DOHH2 (cell line): Measurements from ENCODE around the gene RANGAP1.

ENCODE experiments used
- H3F3A ChIP-seq: fragments of 200-600 bp; sonication (generic), shearing (Covaris generic); 2 replicates; pipeline ENCODE4 v1.6.0; 2016; ENCODE audit warnings: antibody characterized with exemption, mild to moderate bottlenecking; ENCODE audit not compliant: control insufficient read depth, insufficient read depth
- H3K27ac ChIP-seq: fragments of 200-600 bp; sonication (generic); 2 replicates; pipeline ENCODE4 v1.5.1; 2014; ENCODE audit warnings: low read depth, mild to moderate bottlenecking, low read length, moderate library complexity
- H3K27me3 ChIP-seq: fragments of 200-600 bp; sonication (generic); 2 replicates; pipeline ENCODE4 v1.6.1; 2014; ENCODE audit warnings: mild to moderate bottlenecking, low read length, mixed read lengths; ENCODE audit not compliant: control insufficient read depth
- H3K36me3 ChIP-seq: fragments of 200-600 bp; sonication (generic); 2 replicates; pipeline ENCODE4 v1.6.1; 2014; ENCODE audit warnings: mild to moderate bottlenecking, low read length, moderate library complexity, mixed read lengths; ENCODE audit not compliant: control insufficient read depth
- H3K4me1 ChIP-seq: fragments of 200-600 bp; sonication (generic); 2 replicates; pipeline ENCODE4 v1.6.1; 2014; ENCODE audit warnings: mild to moderate bottlenecking, low read length, mixed read lengths; ENCODE audit not compliant: control insufficient read depth
- H3K4me2 ChIP-seq: fragments of 200-600 bp; sonication (generic); 2 replicates; pipeline ENCODE4 v1.6.0; 2014; ENCODE audit warnings: mild to moderate bottlenecking, low read length, moderate library complexity
- H3K4me3 ChIP-seq: fragments of 200-600 bp; sonication (generic); 2 replicates; pipeline ENCODE4 v1.5.1; 2014; ENCODE audit warnings: mild to moderate bottlenecking, low read length, mixed read lengths
- H3K79me2 ChIP-seq: fragments of 200-600 bp; sonication (generic); 2 replicates; pipeline ENCODE4 v1.6.1; 2014; ENCODE audit warnings: mild to moderate bottlenecking, low read length, mixed read lengths; ENCODE audit not compliant: control insufficient read depth
- H3K9me2 ChIP-seq: fragments of 200-600 bp; sonication (generic); replicated peaks from 2 replicates; pipeline ENCODE4 v1.6.1; 2014; ENCODE audit warnings: mild to moderate bottlenecking, low read length, mixed read lengths; ENCODE audit not compliant: control insufficient read depth
- H3K9me3 ChIP-seq: fragments of 200-600 bp; sonication (generic); 2 replicates; pipeline ENCODE4 v1.6.1; 2014; ENCODE audit warnings: antibody characterized with exemption, low read length, mixed read lengths; ENCODE audit not compliant: control insufficient read depth, insufficient read depth
- H4K20me1 ChIP-seq: fragments of 200-600 bp; sonication (generic); 2 replicates; pipeline ENCODE4 v1.6.0; 2014; ENCODE audit warnings: low read depth, mild to moderate bottlenecking, antibody characterized with exemption, low read length, moderate library complexity; ENCODE audit not compliant: control insufficient read depth, insufficient read depth
- CTCF ChIP-seq: fragments of 200-600 bp; sonication (generic); IDR thresholded peaks from one replicate; pipeline ENCODE4 v1.5.1; 2014; ENCODE audit warnings: antibody characterized with exemption, mild to moderate bottlenecking, low read depth, low read length; ENCODE audit not compliant: poor library complexity, severe bottlenecking
- EZH2phosphoT487 ChIP-seq: fragments of 200-600 bp; sonication (generic); IDR thresholded peaks from 2 replicates; pipeline ENCODE4 v1.6.1; 2017; ENCODE audit warnings: borderline replicate concordance, mild to moderate bottlenecking, antibody characterized with exemption, low read length, moderate library complexity, mixed read lengths

The RANGAP1 gene

GRCh38 chr22:41215409-41215808 is 70.6 kb downstream of the RANGAP1 start:
- Histone ChIP-seq H3K36me3 (peaks cover 87% of the 10 kb centered on the region), H3K79me2 (peaks cover 9% of the 10 kb centered on the region; the same call in 1 of the 2 replicates), H3K9me2 (no peaks in the 10 kb centered on the region), H3K4me1 (peaks cover 21% of the 10 kb centered on the region), H3K27me3 (no peaks in the 10 kb centered on the region), H3K9me3 (no peaks in the 10 kb centered on the region), H3K27ac (no peak overlapping the region), H4K20me1 (no peaks in the 10 kb centered on the region), H3K4me2 (no peak overlapping the region), H3F3A (no peaks in the 10 kb centered on the region), H3K4me3 (no peak overlapping the region)
- TF ChIP-seq EZH2phosphoT487 (no peak), CTCF (no peak)

GRCh38 chr22:41206719-41207118 is 79.3 kb downstream of the RANGAP1 start:
- H3K4me1 ChIP-seq: peaks cover 37% of the 10 kb centered on the region
- H3K36me3 ChIP-seq: peaks cover 39% of the 10 kb centered on the region
- peak overlapping the region; percentile 92 for H3K4me2 ChIP-seq
- H3F3A ChIP-seq: peaks cover 18% of the 10 kb centered on the region
- H4K20me1 ChIP-seq: no peaks in the 10 kb centered on the region
- no peaks in the 10 kb centered on the region for H3K9me2 ChIP-seq
- peak overlapping the region; percentile 95 for H3K27ac ChIP-seq
- peaks cover 49% of the 10 kb centered on the region for H3K79me2 ChIP-seq
- peak overlapping the region; percentile 94 for H3K4me3 ChIP-seq
- H3K27me3 ChIP-seq: 0 out of 2 replicates have a peak, but pooled peaks cover under 1% of the 10 kb centered on the region
- TF ChIP-seq EZH2phosphoT487 (no peak), CTCF (no peak)
- no peaks in the 10 kb centered on the region for H3K9me3 ChIP-seq

GRCh38 chr22:41204992-41205900 is 80.7 kb downstream of the RANGAP1 start, which contains the start of gene L3MBTL2:
L3MBTL2 (plus strand) TSS chr22:41205312; CDS start chr22:41205363, 51 bp downstream.
- Histone ChIP-seq H4K20me1 (no peaks in the 10 kb centered on the region), H3K27ac (peak within 1 kb of the TSS; percentile 95), H3K9me3 (no peaks in the 10 kb centered on the region), H3K4me1 (peaks cover 37% of the 10 kb centered on the region), H3K9me2 (no peaks in the 10 kb centered on the region), H3K27me3 (peaks cover 4% of the 10 kb centered on the region; the same call in 1 of the 2 replicates), H3K36me3 (peaks cover 30% of the 10 kb centered on the region), H3K79me2 (peaks cover 43% of the 10 kb centered on the region), H3K4me2 (peak within 1 kb of the TSS; percentile 92), H3F3A (peaks cover 18% of the 10 kb centered on the region), H3K4me3 (peak within 1 kb of the TSS; percentile 94)
- TF ChIP-seq EZH2phosphoT487 (no peak), CTCF (peak; percentile 25)
